SK-N-SH treated with all-trans-retinoic acid at 6 μM for 48 hours (cell line): Measurements from ENCODE around the gene NDUFB10.
"Not testable (repeated sequence)": the region's sequence is repeated elsewhere in the genome, so short reads cannot be mapped to it uniquely, and the experiment has no call there.

Experiments
- ATAC-seq: fragments of 200-7000 bp; cut with Tn5 transposase; 3 replicates; pipeline ENCODE4 v1.9.1; 2020; ENCODE audit warnings: mild to moderate bottlenecking, moderate library complexity
- BACH2 ChIP-seq: fragments of 250-450 bp; sonication (Bioruptor Pico); IDR thresholded peaks from 2 replicates; pipeline ENCODE4 v1.9.0; 2021; ENCODE audit warnings: mild to moderate bottlenecking, borderline replicate concordance
- CSDC2 ChIP-seq: fragments of 250-450 bp; sonication (Bioruptor Pico); IDR thresholded peaks from 2 replicates; pipeline ENCODE4 v1.5.0; 2020; ENCODE audit warnings: mild to moderate bottlenecking, moderate library complexity
- ESRRG ChIP-seq: fragments of 250-450 bp; sonication (Bioruptor Pico); IDR thresholded peaks from 2 replicates; pipeline ENCODE4 v1.6.1; 2021; ENCODE audit warnings: mild to moderate bottlenecking
- GLIS3 ChIP-seq: fragments of 250-450 bp; sonication (Bioruptor Pico); IDR thresholded peaks from 2 replicates; pipeline ENCODE4 v1.5.0; 2020; ENCODE audit warnings: mild to moderate bottlenecking, moderate library complexity
- ISL1 ChIP-seq: fragments of 250-450 bp; sonication (Bioruptor Pico); IDR thresholded peaks from 2 replicates; pipeline ENCODE4 v2.1.2; 2022; ENCODE audit warnings: mild to moderate bottlenecking, moderate library complexity
- OSR1 ChIP-seq: fragments of 250-450 bp; sonication (Bioruptor Pico); IDR thresholded peaks from 2 replicates; pipeline ENCODE4 v1.8.0; 2022; ENCODE audit warnings: moderate library complexity, mild to moderate bottlenecking, inconsistent platforms
- PATZ1 ChIP-seq: fragments of 250-450 bp; sonication (Bioruptor Pico); IDR thresholded peaks from 2 replicates; pipeline ENCODE4 v1.8.0; 2020; ENCODE audit warnings: mild to moderate bottlenecking, moderate library complexity, borderline replicate concordance
- POU6F1 ChIP-seq: fragments of 250-450 bp; sonication (Bioruptor Pico); IDR thresholded peaks from 2 replicates; pipeline ENCODE4 v1.8.0; 2021; ENCODE audit warnings: low read depth, mild to moderate bottlenecking, moderate library complexity, borderline replicate concordance
- RARB ChIP-seq: fragments of 250-450 bp; sonication (Bioruptor Pico); IDR thresholded peaks from 2 replicates; pipeline ENCODE4 v1.8.0; 2021; ENCODE audit warnings: mild to moderate bottlenecking, moderate library complexity
- TSHZ2 ChIP-seq: fragments of 250-450 bp; sonication (Bioruptor Pico); IDR thresholded peaks from 2 replicates; pipeline ENCODE4 v1.5.0; 2020; ENCODE audit warnings: mild to moderate bottlenecking, moderate library complexity
- ZC3H10 ChIP-seq: fragments of 250-450 bp; sonication (Bioruptor Pico); IDR thresholded peaks from 2 replicates; pipeline ENCODE4 v1.5.1; 2021; ENCODE audit warnings: mild to moderate bottlenecking, moderate library complexity
- ZFP3 ChIP-seq: fragments of 250-450 bp; sonication (Bioruptor Pico); IDR thresholded peaks from 2 replicates; pipeline ENCODE4 v1.5.0; 2020; ENCODE audit warnings: mild to moderate bottlenecking, moderate library complexity
- ZFP30 ChIP-seq: fragments of 450-650 bp; formaldehyde crosslinking; IDR thresholded peaks from 2 replicates; pipeline ENCODE4 v1.5.0; 2022; ENCODE audit warnings: mild to moderate bottlenecking, moderate library complexity
- ZNF565 ChIP-seq: fragments of 450-650 bp; formaldehyde crosslinking; conservative IDR thresholded peaks from 2 replicates; pipeline ENCODE4 v1.5.0; 2020; ENCODE audit warnings: low read depth, mild to moderate bottlenecking, moderate library complexity
- ZNF70 ChIP-seq: fragments of 450-650 bp; formaldehyde crosslinking; IDR thresholded peaks from 2 replicates; pipeline ENCODE4 v1.5.0; 2020; ENCODE audit warnings: mild to moderate bottlenecking, moderate library complexity

The NDUFB10 gene

GRCh38 chr16:1961651-1962067 is 2.3 kb downstream of the NDUFB10 start:
- no peak for ATAC-seq
- TF ChIP-seq PATZ1 (no peak), ZC3H10 (CRISPR knock-in tag) (no peak), ZFP3 (CRISPR knock-in tag) (no peak), ISL1 (no peak), ESRRG (CRISPR knock-in tag) (no peak), ZNF70 (CRISPR knock-in tag) (no peak), RARB (CRISPR knock-in tag) (no peak), BACH2 (no peak), ZFP30 (CRISPR knock-in tag) (no peak)

- not testable (repeated sequence) for ATAC-seq
Measured at GRCh38 chr16:1962161-1963153, 3.1 kb downstream of the NDUFB10 start.

DNA sequence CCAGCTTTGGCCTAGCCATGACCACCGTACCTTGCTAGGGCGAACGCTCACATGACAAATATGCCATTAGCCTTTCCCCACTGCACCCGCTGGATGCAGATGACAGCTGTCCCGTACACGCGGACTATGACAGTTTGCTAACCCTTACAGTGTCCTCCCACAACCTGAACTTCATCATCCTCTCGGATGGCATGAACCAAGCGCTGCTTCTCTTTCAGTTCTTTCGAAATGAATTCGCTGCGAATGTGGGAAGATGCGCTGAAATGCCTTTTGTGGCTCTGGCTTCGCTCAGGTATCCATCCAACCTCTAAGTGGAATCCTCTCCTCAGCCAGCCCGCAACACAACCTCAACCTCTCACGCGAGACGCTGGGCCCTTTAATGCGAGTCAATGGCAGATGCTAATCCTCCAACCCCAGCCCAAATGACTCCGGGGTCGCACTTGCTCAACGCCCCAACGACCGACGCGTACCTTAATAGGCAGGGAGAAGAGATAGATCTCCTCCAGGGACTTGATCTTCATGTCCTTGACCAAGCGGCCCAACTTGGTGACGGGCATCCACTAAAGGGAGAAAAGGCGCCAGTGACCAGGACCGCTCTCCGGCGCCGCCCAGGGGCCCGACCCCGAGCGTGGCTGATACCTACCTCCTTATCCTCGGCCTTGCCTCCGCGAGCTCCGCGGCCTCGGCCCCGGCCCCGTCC is 4.6 kb downstream of the NDUFB10 start:
- TF ChIP-seq OSR1 (CRISPR knock-in tag) (no peak), ZNF70 (CRISPR knock-in tag) (peak; percentile 74; the same call in 1 of the 2 replicates), ZFP3 (CRISPR knock-in tag) (0 out of 2 replicates have a peak, but pooled peaks have one; percentile 11)
- peak; percentile 4; the same call in 2 of the 3 replicates for ATAC-seq

- ATAC-seq = peak; percentile 75
- TF ChIP-seq POU6F1 (CRISPR knock-in tag) (peak; percentile 87; the same call in 1 of the 2 replicates), ZFP3 (CRISPR knock-in tag) (0 out of 2 replicates have a peak, but pooled peaks have one; percentile 6), ZNF565 (CRISPR knock-in tag) (0 out of 2 replicates have a peak, but pooled peaks have one; percentile 17), OSR1 (CRISPR knock-in tag) (no peak)
- TF ChIP-seq, all 23 proteins: peak for 3
Measured at GRCh38 chr16:1964506-1965395, 5.4 kb downstream of the NDUFB10 start, which contains the start of gene RPS2. TSS of gene RPS2 (minus strand) at chr16:1964826. CDS start at chr16:1964625, 201 bp downstream.

GRCh38 chr16:1965396-1966001 is 6.2 kb downstream of the NDUFB10 start:
- ATAC-seq = no peak
- TF ChIP-seq OSR1 (CRISPR knock-in tag) (no peak), ZFP3 (CRISPR knock-in tag) (no peak), PATZ1 (no peak), CSDC2 (CRISPR knock-in tag) (no peak), ZNF70 (CRISPR knock-in tag) (no peak), TSHZ2 (CRISPR knock-in tag) (no peak), POU6F1 (CRISPR knock-in tag) (no peak), GLIS3 (CRISPR knock-in tag) (no peak)
